Measurements from ENCODE around the gene ATP5F1C. TPM values are rescaled to one million over a fixed set of nuclear protein-coding genes. Genes with fewer than 3 reads are reported as not detected.

The ATP5F1C gene
- total RNA-seq, 1 experiment from 2014 or later, result 280 TPM

GRCh38 chr10:7819121-7819460, 31.1 kb downstream of the ATP5F1C start:
- Histone ChIP-seq H3K23ac (ENCODE audit: insufficient read length, low read depth, low read length) (no peak overlapping the region), H2BK12ac (ENCODE audit: insufficient read length, low read depth, low read length) (no peak overlapping the region), H3K4me2 (ENCODE audit: insufficient read depth, insufficient read length, low read length) (peak overlapping the region; percentile 78), H3T11ph (ENCODE audit: low read length) (no peak overlapping the region), H3K9ac (ENCODE audit: extremely low read depth, insufficient read length, low read length) (peak overlapping the region; percentile 82), H3K9me3 (ENCODE audit: control insufficient read depth, low read depth, low read length) (no peaks in the 10 kb centered on the region), H3K14ac (ENCODE audit: insufficient read depth, low read length) (no peak overlapping the region), H3K23me2 (ENCODE audit: insufficient read length, low read depth, low read length, poor library complexity, severe bottlenecking) (peaks cover 10% of the 10 kb centered on the region), H2BK5ac (ENCODE audit: insufficient read length, low read length) (no peak overlapping the region), H3K4me1 (ENCODE audit: insufficient read depth, low read length) (no peaks in the 10 kb centered on the region), H4K5ac (ENCODE audit: insufficient read length, low read depth, low read length) (no peak overlapping the region), H2AK5ac (ENCODE audit: insufficient read length, low read length) (no peak overlapping the region), H2BK120ac (ENCODE audit: low read depth, low read length, poor library complexity, severe bottlenecking) (no peak overlapping the region), H3K18ac (ENCODE audit: insufficient read length, low read depth, low read length) (no peak overlapping the region), H3K27me3 (ENCODE audit: insufficient read depth, low read length) (no peaks in the 10 kb centered on the region), H3K27ac (ENCODE audit: insufficient read length, low read depth, low read length) (no peak overlapping the region), H2BK15ac (ENCODE audit: low read depth, low read length) (no peak overlapping the region), H3K79me1 (ENCODE audit: insufficient read depth, low read depth, low read length, poor library complexity, severe bottlenecking) (no peaks in the 10 kb centered on the region), H4K8ac (replicated peaks; ENCODE audit: insufficient read length, low read depth, low read length) (no peak overlapping the region), H2BK20ac (ENCODE audit: low read depth, low read length, poor library complexity, severe bottlenecking) (no peak overlapping the region), H2AFZ (ENCODE audit: low read length) (no peak overlapping the region), H3K79me2 (ENCODE audit: insufficient read depth, low read length) (no peaks in the 10 kb centered on the region), H3K4ac (ENCODE audit: low read depth, low read length) (no peak overlapping the region), H3K56ac (ENCODE audit: insufficient read length, low read depth, low read length) (no peak overlapping the region), H4K91ac (ENCODE audit: insufficient read length, low read depth, low read length) (no peak overlapping the region), H4K20me1 (ENCODE audit: control insufficient read depth, insufficient read depth, insufficient read length) (no peaks in the 10 kb centered on the region)
- Mint-ChIP-seq H3K27me3 (ENCODE audit: low read depth) (peaks cover 12% of the 10 kb centered on the region), H3K4me3 (peak overlapping the region; percentile 98 to 100), H3K36me3 (ENCODE audit: insufficient read depth in 1 of 3, low read depth in 3 of 3) (peaks cover under 1 to 3% (median under 1%) of the 10 kb centered on the region in 3 experiments; a peak in 3 of 7 replicates), H3K4me1 (peaks cover 16 to 17% of the 10 kb centered on the region in 2 experiments), H3K9me3 (peaks cover 0 to 2% of the 10 kb centered on the region in 2 experiments; a peak in 1 of 5 replicates), H3K27ac (peak overlapping the region; percentile 42 to 95 (median 90); a peak in 6 of 7 replicates)
- 0 out of 3 replicates have a peak, but pooled peaks have one; percentile 29 for TF ChIP-seq CTCF (conservative IDR thresholded peaks at IDR 0.05)
- WGBS (ENCODE audit: extremely low coverage, insufficient read length, low lambda C conversion rate), result no CpG with 5 or more reads among the region's 17 CpGs
- no peak for DNase-seq

Measured in H9 (cell line).